GM12872 (cell line): ENCODE measurements around the gene NFIX.

ENCODE experiments used
- CTCF ChIP-seq: IDR thresholded peaks from 3 replicates; pipeline ENCODE4 v1.5.1; 2011; ENCODE audit warnings: low read depth, mild to moderate bottlenecking, low read length, moderate library complexity; ENCODE audit not compliant: insufficient read depth

NFIX gene

GRCh38 chr19:13100841-13101589 is 105.7 kb downstream of the NFIX start:
- peak; percentile 58 for TF ChIP-seq CTCF

GRCh38 chr19:13101590-13102415 is 106.5 kb downstream of the NFIX start:
- TF ChIP-seq CTCF: no peak

- no peak for TF ChIP-seq CTCF
Observed at GRCh38 chr19:13102416-13102665, 107.1 kb downstream of the NFIX start.

- no peak for TF ChIP-seq CTCF
Observed at GRCh38 chr19:13102666-13103580, 107.6 kb downstream of the NFIX start, which contains the start of gene LYL1. LYL1 (minus strand) TSS chr19:13102858; CDS start chr19:13101171, 1,687 bp downstream.

GRCh38 chr19:13103581-13104359 is 108.5 kb downstream of the NFIX start:
- TF ChIP-seq CTCF: no peak

GRCh38 chr19:13104360-13104847 is 109.1 kb downstream of the NFIX start:
- TF ChIP-seq CTCF: peak; percentile 98
